ENCODE measurements around the gene PGP.
"Not testable (repeated sequence)": the region's sequence is repeated elsewhere in the genome, so short reads cannot be mapped to it uniquely, and the experiment has no call there.

PGP gene

DNA sequence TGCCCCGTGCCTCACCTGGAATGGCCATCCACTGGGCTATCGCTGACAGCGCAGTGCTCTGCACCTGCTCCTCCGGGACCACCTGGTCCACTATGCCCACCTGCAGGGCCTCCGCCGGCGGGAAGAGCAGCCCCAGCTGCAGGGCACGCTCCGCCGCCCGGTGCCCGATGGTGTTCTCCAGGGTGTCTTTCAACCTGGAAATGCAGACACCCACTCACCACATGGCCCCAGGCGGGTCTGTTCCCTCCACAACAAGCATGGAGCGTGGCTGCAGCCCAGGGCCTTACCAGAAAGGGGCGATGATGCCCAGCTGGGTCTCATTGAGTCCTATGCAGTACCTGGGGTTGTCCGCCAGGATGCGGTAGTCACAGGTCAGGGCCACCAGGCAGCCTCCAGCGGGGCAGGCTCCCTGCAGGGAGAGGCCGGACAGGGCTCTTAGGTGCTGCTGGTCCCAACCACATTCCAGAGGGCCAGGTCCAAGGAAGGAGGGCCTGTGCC lies 28.4 kb upstream of the PGP start:
- ATAC-seq (ENCODE audit: low read depth) (no peak), DNase-seq (ENCODE audit: low spot score) (no peak)
- H3K9me3 ChIP-seq (ENCODE audit: severe bottlenecking) = no peaks in the 10 kb centered on the region
- H3K27ac ChIP-seq (ENCODE audit: poor library complexity, severe bottlenecking) = no peak overlapping the region
- H3K36me3 ChIP-seq (ENCODE audit: low read depth) = peaks cover 59% of the 10 kb centered on the region
- TF ChIP-seq, protein P1, sequence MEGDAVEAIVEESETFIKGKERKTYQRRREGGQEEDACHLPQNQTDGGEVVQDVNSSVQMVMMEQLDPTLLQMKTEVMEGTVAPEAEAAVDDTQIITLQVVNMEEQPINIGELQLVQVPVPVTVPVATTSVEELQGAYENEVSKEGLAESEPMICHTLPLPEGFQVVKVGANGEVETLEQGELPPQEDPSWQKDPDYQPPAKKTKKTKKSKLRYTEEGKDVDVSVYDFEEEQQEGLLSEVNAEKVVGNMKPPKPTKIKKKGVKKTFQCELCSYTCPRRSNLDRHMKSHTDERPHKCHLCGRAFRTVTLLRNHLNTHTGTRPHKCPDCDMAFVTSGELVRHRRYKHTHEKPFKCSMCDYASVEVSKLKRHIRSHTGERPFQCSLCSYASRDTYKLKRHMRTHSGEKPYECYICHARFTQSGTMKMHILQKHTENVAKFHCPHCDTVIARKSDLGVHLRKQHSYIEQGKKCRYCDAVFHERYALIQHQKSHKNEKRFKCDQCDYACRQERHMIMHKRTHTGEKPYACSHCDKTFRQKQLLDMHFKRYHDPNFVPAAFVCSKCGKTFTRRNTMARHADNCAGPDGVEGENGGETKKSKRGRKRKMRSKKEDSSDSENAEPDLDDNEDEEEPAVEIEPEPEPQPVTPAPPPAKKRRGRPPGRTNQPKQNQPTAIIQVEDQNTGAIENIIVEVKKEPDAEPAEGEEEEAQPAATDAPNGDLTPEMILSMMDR (IDR thresholded peaks at IDR 0.05; ENCODE audit: poor library complexity, severe bottlenecking) = no peak
- peaks cover under 1% of the 10 kb centered on the region for H3K27me3 ChIP-seq (ENCODE audit: insufficient read depth, poor library complexity, severe bottlenecking)
- H3K4me1 ChIP-seq (ENCODE audit: insufficient read depth, poor library complexity, severe bottlenecking) = no peaks in the 10 kb centered on the region
- H3K4me3 ChIP-seq (ENCODE audit: severe bottlenecking) = no peak overlapping the region

DNA sequence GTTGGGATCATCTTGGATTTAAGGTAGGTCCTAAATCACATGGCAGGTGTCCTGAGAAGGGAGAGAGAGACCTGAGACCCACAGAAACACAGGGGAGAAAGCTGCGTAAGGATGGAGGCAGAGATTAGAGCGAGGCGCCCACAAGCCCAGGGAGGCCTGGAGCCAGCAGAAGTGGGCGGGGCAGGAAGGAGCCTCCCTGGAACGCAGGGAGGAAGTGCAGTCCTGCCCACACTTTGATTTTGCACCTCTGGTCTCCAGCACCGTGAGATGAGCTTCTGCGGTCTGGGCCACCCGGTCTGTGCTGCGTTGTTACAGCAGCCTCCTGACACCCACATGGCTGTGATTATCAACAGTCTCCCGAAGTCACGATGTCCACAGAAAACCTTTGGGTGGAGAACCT lies 28.0 kb upstream of the PGP start:
- H3K4me3 ChIP-seq (ENCODE audit: severe bottlenecking) = no peak overlapping the region
- no peak overlapping the region for H3K27ac ChIP-seq (ENCODE audit: poor library complexity, severe bottlenecking)
- ATAC-seq (ENCODE audit: low read depth) = no peak
- H3K27me3 ChIP-seq (ENCODE audit: insufficient read depth, poor library complexity, severe bottlenecking) = peaks cover 5% of the 10 kb centered on the region
- TF ChIP-seq, protein P1 (IDR thresholded peaks at IDR 0.05; ENCODE audit: poor library complexity, severe bottlenecking) = no peak
- H3K4me1 ChIP-seq (ENCODE audit: insufficient read depth, poor library complexity, severe bottlenecking) = no peaks in the 10 kb centered on the region
- DNase-seq (ENCODE audit: low spot score) = no peak
- no peaks in the 10 kb centered on the region for H3K9me3 ChIP-seq (ENCODE audit: severe bottlenecking)
- H3K36me3 ChIP-seq (ENCODE audit: low read depth) = peaks cover 57% of the 10 kb centered on the region

DNA sequence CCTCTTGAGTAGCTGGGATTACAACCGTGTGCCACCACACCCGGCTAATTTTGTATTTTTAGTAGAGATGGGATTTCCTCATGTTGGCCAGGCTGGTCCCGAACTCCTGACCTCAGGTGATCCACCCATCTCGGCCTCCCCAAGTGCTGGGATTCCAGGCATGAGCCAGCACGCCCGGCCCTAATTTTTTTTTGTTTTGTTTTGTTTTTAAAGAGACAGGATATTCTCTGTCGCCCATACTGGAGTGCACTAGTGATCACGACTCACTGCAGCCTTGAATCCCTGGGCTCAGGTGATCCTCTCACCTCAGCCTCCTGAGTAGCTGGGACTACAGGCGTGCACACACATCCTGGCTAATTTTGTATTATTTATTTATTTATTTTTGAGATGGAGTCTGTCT lies 25.7 kb upstream of the PGP start:
- Histone ChIP-seq H3K36me3 (ENCODE audit: low read depth) (peaks cover 38% of the 10 kb centered on the region), H3K27me3 (ENCODE audit: insufficient read depth, poor library complexity, severe bottlenecking) (peaks cover 21% of the 10 kb centered on the region)
- not testable (repeated sequence) for H3K4me1 ChIP-seq (ENCODE audit: insufficient read depth, poor library complexity, severe bottlenecking); DNase-seq (ENCODE audit: low spot score); H3K9me3 ChIP-seq (ENCODE audit: severe bottlenecking); H3K4me3 ChIP-seq (ENCODE audit: severe bottlenecking); H3K27ac ChIP-seq (ENCODE audit: poor library complexity, severe bottlenecking); ATAC-seq (ENCODE audit: low read depth)

DNA sequence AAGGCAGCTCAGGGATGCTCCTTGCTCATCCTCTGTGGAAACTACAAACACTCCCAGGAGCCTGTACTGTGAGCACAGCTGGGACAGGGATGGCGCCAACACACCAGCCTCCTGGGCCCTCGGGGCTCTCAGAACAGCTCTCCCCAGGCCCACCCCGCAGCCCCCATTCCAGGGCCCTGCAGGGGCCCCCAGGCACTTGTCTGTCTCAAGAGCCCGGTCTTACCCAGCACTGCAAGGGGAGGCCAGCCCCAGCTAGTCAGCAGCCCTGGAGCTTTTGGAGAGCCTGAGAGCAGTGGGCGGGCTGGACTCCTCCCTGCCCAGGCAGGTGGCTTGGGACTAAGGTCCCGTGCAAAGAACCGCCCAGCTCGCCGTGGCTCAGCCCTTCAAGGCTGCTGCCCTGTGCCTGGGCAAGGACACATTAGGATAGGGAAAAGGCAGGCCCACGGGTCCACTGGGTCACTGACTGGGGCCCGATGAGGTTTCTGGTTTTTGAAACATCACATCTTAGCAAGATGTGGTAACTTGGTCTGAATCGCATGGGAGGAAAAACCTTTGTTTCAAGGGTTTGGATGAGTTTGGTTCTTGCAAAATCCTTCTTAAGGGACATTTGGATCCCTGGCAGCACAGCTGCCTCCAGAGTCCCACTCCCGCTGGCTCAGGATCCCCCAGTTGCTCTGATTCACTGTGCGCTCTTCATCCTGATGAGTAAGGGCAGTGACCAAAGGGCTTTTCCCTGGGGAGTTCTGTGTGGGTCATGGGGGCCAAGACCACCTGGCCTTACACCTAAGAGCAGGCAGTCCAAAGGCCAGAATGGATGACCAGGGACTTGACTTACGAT lies 24.4 kb upstream of the PGP start:
- ATAC-seq (ENCODE audit: low read depth) (peak; percentile 8; the same call in 2 of the 3 replicates), DNase-seq (ENCODE audit: low spot score) (no peak)
- Histone ChIP-seq H3K4me3 (ENCODE audit: severe bottlenecking) (no peak overlapping the region), H3K9me3 (ENCODE audit: severe bottlenecking) (no peaks in the 10 kb centered on the region), H3K27ac (ENCODE audit: poor library complexity, severe bottlenecking) (no peak overlapping the region), H3K27me3 (ENCODE audit: insufficient read depth, poor library complexity, severe bottlenecking) (peaks cover 21% of the 10 kb centered on the region), H3K4me1 (ENCODE audit: insufficient read depth, poor library complexity, severe bottlenecking) (no peaks in the 10 kb centered on the region), H3K36me3 (ENCODE audit: low read depth) (peaks cover 29% of the 10 kb centered on the region)
- TF ChIP-seq, protein P1 (IDR thresholded peaks at IDR 0.05; ENCODE audit: poor library complexity, severe bottlenecking) = no peak

DNA sequence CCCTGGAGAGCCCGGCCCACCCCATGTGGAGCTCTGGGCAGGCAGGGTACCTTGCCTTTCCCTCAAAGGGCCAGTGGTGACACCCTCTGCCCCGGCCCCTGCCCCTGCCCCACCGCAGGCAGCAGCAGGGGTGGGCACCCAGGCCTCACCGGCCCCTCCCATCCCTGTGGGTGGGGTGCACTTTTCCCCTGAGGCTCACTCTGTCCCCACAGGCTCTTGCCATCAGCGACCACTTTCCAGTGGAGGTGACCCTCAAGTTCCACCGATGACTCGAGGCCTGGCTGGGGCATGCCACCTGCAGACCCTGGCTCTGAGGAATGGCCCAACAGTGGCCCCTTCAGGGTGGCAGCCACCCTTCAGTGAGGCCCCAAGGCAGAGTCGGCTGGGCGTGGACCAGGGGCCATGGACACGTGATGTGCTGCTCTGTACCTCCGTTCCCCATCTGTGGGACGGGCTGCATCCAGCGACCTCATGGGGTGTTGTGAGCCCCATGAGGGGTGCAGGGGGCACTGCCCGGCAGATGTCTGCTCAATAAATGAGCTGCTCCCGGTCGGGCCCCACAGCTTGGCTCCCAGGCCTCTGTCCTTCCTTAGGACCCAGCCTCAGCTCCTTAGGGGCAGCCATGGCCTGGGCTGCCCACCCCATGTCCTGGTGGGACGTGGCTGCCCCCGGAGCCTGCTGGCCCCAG lies 23.7 kb upstream of the PGP start:
- DNase-seq (ENCODE audit: low spot score) = peak; percentile 63
- H3K36me3 ChIP-seq (ENCODE audit: low read depth) = peaks cover 21% of the 10 kb centered on the region
- no peak for ATAC-seq (ENCODE audit: low read depth)

More for the DNA sequence above, 23.7 kb upstream of the PGP start:
- Histone ChIP-seq H3K27me3 (ENCODE audit: insufficient read depth, poor library complexity, severe bottlenecking) (peaks cover 21% of the 10 kb centered on the region), H3K4me1 (ENCODE audit: insufficient read depth, poor library complexity, severe bottlenecking) (no peaks in the 10 kb centered on the region), H3K9me3 (ENCODE audit: severe bottlenecking) (no peaks in the 10 kb centered on the region), H3K4me3 (ENCODE audit: severe bottlenecking) (no peak overlapping the region), H3K27ac (ENCODE audit: poor library complexity, severe bottlenecking) (no peak overlapping the region)
- TF ChIP-seq, protein P1 (IDR thresholded peaks at IDR 0.05; ENCODE audit: poor library complexity, severe bottlenecking) = no peak
